ENCODE results near the gene KLHL11.
A peak's percentile ranks its signal among the peaks of the same experiment; 100 is the strongest.

The KLHL11 gene

DNA sequence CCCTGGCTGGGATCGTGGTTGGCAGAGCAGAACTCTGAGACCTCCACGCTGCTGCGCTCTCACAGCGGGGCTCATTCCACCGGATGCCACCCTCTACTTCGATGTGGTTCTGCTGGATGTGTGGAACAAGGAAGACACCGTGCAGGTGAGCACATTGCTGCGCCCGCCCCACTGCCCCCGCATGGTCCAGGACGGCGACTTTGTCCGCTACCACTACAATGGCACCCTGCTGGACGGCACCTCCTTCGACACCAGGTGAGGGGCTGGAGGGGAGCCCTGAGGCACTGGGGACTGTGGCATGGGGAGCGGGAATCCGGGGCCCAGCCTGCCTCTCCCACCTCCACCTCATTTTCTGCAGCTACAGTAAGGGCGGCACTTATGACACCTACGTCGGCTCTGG, 47.2 kb downstream of the KLHL11 start:
- in situ Hi-C loops (cut with MboI; ENCODE audit: low sequenced_read_pairs, unreplicated experiment) = no loop called here
- no peak for DNase-seq (ENCODE audit: low spot score)
- TF ChIP-seq, protein P1, sequence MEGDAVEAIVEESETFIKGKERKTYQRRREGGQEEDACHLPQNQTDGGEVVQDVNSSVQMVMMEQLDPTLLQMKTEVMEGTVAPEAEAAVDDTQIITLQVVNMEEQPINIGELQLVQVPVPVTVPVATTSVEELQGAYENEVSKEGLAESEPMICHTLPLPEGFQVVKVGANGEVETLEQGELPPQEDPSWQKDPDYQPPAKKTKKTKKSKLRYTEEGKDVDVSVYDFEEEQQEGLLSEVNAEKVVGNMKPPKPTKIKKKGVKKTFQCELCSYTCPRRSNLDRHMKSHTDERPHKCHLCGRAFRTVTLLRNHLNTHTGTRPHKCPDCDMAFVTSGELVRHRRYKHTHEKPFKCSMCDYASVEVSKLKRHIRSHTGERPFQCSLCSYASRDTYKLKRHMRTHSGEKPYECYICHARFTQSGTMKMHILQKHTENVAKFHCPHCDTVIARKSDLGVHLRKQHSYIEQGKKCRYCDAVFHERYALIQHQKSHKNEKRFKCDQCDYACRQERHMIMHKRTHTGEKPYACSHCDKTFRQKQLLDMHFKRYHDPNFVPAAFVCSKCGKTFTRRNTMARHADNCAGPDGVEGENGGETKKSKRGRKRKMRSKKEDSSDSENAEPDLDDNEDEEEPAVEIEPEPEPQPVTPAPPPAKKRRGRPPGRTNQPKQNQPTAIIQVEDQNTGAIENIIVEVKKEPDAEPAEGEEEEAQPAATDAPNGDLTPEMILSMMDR (IDR thresholded peaks at IDR 0.05; ENCODE audit: borderline replicate concordance, control extremely low read depth, extremely low read depth, insufficient read depth, missing control alignments) = no peak

GRCh38 chr17:41816637-41817320, 48.4 kb downstream of the KLHL11 start:
- in situ Hi-C loops (cut with MboI; ENCODE audit: low sequenced_read_pairs, unreplicated experiment) = no loop called here
- TF ChIP-seq, protein P1 (IDR thresholded peaks at IDR 0.05; ENCODE audit: borderline replicate concordance, control extremely low read depth, extremely low read depth, insufficient read depth, missing control alignments) = no peak
- no peak for DNase-seq (ENCODE audit: low spot score)

GRCh38 chr17:41814195-41814594, 51.0 kb downstream of the KLHL11 start:
- in situ Hi-C loops (cut with MboI; ENCODE audit: low sequenced_read_pairs, unreplicated experiment) = no loop called here
- TF ChIP-seq, protein P1 (IDR thresholded peaks at IDR 0.05; ENCODE audit: borderline replicate concordance, control extremely low read depth, extremely low read depth, insufficient read depth, missing control alignments) = no peak

GRCh38 chr17:41813699-41814124, 51.5 kb downstream of the KLHL11 start:
- TF ChIP-seq, protein P1 (IDR thresholded peaks at IDR 0.05; ENCODE audit: borderline replicate concordance, control extremely low read depth, extremely low read depth, insufficient read depth, missing control alignments) = no peak
- DNase-seq (ENCODE audit: low spot score) = no peak
- in situ Hi-C loops (cut with MboI; ENCODE audit: low sequenced_read_pairs, unreplicated experiment) = no loop called here

More at GRCh38 chr17:41814195-41814594, 51.0 kb downstream of the KLHL11 start:
- no peak for DNase-seq (ENCODE audit: low spot score)

DNA sequence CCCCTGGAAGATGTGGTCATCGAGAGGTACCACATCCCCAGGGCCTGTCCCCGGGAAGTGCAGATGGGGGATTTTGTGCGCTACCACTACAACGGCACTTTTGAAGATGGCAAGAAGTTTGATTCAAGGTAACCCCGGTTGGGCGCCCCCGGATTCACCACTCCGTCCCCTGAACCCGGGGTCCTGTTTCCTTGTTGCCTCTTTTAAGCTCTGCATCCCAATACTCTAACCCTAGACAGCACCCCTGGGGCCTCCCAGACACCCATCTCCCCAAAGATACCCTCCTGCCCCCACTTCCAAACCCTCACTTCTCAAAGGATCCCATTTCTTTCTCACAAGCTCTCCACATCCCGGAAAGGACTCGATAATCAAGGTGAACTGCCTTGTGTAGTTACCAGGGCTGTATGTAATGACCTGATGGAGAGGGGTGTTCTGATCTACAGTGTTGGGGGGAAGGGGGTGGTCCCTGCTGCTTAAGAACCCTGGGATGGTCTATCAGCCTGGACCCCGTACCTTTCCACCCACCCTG, 52.0 kb downstream of the KLHL11 start:
- in situ Hi-C loops (cut with MboI; ENCODE audit: low sequenced_read_pairs, unreplicated experiment) = no loop called here
- TF ChIP-seq, protein P1 (IDR thresholded peaks at IDR 0.05; ENCODE audit: borderline replicate concordance, control extremely low read depth, extremely low read depth, insufficient read depth, missing control alignments) = no peak
- no peak for DNase-seq (ENCODE audit: low spot score)

DNA sequence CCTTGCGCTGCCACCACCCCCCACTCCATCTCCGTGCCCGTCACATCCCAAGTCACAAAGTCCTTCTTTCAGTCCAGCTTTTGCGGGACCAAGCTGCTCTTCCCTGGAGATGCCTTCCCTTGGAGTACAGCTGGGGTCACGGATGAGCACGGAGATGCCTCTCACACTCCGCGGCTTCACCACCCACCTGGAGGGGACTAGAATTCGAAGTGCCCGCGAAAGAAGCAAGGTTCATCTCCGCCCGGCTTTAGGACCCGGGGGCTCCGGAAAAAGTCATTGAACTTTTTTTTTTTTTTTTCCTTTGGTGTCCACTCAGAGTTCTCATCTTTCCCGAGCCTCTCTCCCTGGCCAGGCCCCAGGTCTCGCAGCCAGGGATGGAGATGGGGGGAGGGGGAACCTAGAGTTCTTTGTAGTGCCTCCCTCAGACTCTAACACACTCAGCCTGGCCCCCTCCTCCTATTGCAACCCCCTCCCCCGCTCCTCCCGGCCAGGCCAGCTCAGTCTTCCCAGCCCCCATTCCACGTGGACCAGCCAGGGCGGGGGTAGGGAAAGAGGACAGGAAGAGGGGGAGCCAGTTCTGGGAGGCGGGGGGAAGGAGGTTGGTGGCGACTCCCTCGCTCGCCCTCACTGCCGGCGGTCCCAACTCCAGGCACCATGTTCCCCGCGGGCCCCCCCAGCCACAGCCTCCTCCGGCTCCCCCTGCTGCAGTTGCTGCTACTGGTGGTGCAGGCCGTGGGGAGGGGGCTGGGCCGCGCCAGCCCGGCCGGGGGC, 52.7 kb downstream of the KLHL11 start, which contains the start of gene FKBP10:
Gene FKBP10, plus strand, starts transcription at position 624 of the 771 bp plus-strand sequence. Its CDS starts 31 bp downstream, at position 655.
- DNase-seq (ENCODE audit: low spot score) = peak; percentile 75
- TF ChIP-seq, protein P1 (IDR thresholded peaks at IDR 0.05; ENCODE audit: borderline replicate concordance, control extremely low read depth, extremely low read depth, insufficient read depth, missing control alignments) = no peak
- in situ Hi-C loops (cut with MboI; ENCODE audit: low sequenced_read_pairs, unreplicated experiment) = no loop called here
